Adrenal gland (tissue), 5 donors: ENCODE data around the gene CEP104.

Experiments used
- CTCF ChIP-seq, 6 experiments: fragments of 450-650 bp in 4 of 6; fragments of 200-600 bp in 2 of 6; sonication (generic) in 1 of 6; IDR thresholded peaks; 1 replicate in 5 of 6; 2 replicates in 1 of 6; pipeline versions ENCODE4 v1.5.1 to v1.8.0; 2016 to 2021; ENCODE audit warnings: antibody characterized with exemption in 6 of 6, mild to moderate bottlenecking in 2 of 6, moderate library complexity in 1 of 6
- POLR2A ChIP-seq, 2 donors: fragments of 450-650 bp; IDR thresholded peaks; one replicate each; pipeline ENCODE4 v1.6.1; 2017; ENCODE audit warnings: antibody characterized with exemption in 2 of 2, mild to moderate bottlenecking in 2 of 2, moderate library complexity in 1 of 2
- donor health status: DM: no; HTN: no; CAD: no.

GRCh38 chr1:3809680-3810079 is 47.3 kb downstream of the CEP104 start:
- no peak for TF ChIP-seq CTCF (IDR thresholded peaks at IDR 0.05)
- no peak for TF ChIP-seq POLR2A (IDR thresholded peaks at IDR 0.05)
